Fibroblast of skin of left biceps (primary cell): ENCODE measurements around the gene LRRC27.

Experiments used
- DNase-seq, 2 experiments: peaks; one replicate each; pipeline ENCODE4 v3.0.0-alpha.2; 2013; ENCODE audit warnings: low read depth in 2 of 2

The LRRC27 gene

DNA sequence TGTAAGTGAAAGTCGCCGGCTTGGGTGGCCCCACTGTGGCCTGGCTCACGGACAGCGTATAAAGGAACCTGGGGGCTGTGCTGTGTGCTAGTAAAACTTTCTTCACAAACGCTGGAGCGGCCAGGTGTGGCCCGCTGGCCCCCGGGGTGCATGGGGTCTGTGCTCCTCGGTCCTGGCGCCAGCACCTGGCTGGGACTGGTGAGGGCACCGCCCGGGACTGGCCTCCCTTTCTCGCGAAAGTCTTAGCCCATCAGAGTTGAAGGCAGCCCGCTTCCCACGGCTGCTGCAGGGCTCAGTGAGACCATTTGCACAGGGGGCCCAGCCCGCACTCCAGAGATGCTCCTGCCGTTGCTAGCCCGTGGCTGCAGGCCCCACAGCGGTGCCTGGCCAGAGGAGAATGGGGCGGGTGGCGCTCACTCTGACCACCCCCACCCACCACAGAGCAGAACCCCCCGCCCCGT is 70.8 kb downstream of the LRRC27 start:
- no peak for DNase-seq

DNA sequence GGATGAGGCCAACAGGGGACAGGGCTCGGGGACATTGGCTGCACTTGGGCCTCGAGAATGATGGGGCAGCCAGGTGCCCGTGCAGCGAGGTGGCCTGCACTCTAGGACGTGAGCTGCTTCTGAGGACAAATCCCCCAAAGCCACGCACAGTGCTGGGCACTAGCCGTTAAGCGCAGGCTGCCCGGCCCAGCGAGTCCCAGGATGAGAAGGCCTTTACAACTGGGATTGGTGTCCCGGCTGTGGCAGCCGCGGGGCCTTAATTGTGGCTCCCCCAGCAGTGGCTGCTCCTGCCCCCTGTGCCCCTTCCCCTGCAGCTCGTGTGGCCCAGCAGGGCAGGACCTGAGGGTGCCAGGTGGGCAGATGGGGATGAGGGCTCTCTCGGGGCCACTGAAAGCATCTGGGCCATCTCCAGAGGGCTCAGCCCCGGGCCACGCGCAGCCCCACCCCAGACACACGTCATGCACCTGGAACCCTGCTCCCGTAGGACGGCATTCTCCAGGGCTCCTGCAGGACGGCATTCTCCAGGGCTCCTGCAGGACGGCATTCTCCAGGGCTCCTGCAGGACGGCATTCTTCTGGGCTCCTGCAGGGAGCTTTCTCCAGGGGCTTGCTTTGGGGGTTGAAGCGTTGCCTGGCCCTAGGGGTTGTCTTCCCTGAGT is 71.6 kb downstream of the LRRC27 start:
- DNase-seq, result no peak

GRCh38 chr10:132404169-132404880 is 72.3 kb downstream of the LRRC27 start:
- DNase-seq, result no peak

GRCh38 chr10:132404911-132405462 is 73.0 kb downstream of the LRRC27 start:
- DNase-seq, result no peak

DNA sequence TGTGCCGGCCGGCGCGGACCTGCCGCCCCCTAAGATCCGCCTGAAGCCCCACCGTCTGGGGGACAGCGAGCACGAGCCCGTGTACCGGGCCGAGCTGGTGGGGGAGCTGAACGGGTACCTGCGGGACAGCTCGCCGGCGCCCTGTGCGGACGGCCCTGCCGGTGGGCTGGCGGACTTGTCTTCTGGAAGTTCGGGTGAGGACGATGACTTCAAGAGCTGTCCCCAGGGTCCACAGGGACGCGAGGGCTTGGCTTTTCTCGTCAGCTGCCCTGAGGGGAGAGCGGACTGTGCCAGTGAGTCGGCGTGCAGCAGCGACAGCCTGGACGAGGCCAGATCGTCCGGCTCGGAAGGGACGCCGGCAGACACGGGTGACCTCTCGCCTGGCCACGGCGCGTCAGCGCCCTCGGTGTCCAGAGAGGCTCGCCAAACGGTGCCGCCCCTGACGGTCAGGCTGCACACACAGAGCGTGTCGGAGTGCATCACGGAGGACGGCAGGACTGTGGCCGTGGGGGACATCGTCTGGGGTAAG is 73.5 kb downstream of the LRRC27 start:
- no peak for DNase-seq

- DNase-seq, result no peak
Measured at GRCh38 chr10:132406181-132406580, 74.2 kb downstream of the LRRC27 start.

GRCh38 chr10:132406750-132407149 is 74.8 kb downstream of the LRRC27 start:
- no peak for DNase-seq

GRCh38 chr10:132407243-132407746 is 75.3 kb downstream of the LRRC27 start:
- no peak for DNase-seq

DNA sequence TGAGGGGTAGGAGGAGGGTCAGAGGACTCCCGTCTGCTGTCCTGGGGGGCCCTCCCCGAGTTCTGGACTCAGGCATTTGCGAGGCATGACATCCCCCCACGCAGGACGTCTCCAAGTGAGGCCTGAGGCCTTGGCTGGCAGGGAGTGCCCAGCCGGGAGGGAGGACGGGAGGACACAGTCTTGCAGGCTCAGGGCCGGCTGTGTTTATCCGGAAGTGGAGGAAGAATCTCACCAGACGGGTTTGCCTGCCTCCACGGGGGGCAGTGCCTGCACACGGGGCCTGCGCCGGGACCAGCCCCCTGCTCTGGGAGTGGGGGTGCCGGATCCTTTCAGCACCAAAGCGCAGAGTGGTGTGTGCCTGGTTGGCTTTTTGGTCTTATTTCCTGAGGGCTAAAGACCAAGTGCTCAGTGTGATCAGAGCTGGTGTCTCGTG is 75.9 kb downstream of the LRRC27 start:
- no peak for DNase-seq

GRCh38 chr10:132408367-132408781 is 76.4 kb downstream of the LRRC27 start:
- no peak for DNase-seq

DNA sequence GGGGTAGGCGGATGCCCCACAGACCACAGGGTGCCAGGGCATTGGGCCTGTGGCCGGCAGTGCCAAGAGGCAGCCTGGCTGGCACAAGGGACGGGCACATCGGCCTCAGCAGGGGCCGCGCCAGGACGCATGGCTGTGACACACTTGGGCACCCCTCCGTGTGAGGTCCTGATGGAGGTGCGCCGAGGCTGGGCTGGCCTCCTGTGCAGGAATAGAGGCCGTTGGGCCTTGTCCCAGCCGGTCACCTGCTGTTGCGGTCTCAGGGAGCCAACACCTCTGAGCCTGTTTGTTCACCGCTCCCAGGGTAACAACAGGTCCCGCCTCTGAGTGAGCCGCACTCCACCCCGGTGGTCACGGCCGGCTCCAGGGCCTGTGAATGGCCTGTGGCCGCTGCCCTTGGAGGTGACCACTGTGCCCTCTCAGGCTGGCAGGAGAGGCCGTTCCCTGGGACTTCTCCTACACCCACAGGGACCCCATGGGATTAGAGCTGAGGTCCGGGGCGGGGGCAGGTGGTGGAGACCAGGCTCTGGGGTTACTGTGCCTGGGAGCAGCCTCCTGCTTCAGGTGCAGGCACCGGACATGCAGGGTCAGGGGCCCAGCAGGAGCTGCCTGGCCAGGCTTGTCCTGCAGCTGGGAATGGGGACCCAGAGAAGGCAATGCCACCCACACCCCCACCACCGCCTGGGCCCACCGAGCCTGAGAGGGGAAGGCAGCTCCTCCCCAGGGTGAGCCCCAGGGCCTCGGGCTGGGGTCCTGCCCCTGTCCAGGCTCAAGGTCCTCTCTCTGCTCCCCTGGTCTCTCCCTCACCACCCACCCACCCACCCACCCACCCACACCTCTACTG is 77.1 kb downstream of the LRRC27 start:
- no peak for DNase-seq

- DNase-seq, result no peak
Measured at GRCh38 chr10:132409667-132410028, 77.7 kb downstream of the LRRC27 start.

DNA sequence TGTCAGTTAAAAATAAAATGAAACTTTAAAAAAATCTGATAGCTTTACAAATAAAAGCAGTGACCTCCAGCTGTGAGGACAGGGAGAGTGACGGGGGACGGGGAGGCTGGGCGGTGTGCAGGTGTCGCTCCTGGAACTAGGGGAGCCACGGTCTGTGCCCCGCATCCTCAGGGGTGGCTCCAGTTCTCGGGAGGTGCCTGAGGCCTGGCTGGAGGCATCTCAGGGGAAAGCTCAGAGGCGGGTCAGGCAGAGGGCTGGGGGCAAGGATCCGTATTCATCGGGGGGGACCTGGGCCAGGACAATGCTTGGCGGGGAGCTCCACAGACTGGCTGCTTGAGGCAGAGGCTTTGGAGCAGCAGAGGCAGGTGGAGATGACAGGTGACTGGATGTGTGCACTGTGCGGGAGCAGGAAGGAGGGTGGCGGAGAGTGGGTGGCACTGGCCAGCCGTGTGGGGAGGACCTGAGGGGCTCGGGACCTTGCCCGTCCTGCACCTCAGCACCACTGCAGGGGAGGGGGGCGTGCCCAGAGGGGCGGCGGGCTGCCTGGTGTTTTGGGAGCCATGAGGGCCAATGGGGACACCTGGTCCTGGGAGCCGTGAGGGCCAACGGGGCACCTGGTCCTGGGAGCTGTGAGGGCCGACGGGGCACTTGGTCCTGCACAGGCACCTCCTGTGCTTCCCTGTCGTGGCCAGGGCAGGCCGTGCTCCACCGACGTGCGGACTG is 78.2 kb downstream of the LRRC27 start:
- no peak for DNase-seq

DNA sequence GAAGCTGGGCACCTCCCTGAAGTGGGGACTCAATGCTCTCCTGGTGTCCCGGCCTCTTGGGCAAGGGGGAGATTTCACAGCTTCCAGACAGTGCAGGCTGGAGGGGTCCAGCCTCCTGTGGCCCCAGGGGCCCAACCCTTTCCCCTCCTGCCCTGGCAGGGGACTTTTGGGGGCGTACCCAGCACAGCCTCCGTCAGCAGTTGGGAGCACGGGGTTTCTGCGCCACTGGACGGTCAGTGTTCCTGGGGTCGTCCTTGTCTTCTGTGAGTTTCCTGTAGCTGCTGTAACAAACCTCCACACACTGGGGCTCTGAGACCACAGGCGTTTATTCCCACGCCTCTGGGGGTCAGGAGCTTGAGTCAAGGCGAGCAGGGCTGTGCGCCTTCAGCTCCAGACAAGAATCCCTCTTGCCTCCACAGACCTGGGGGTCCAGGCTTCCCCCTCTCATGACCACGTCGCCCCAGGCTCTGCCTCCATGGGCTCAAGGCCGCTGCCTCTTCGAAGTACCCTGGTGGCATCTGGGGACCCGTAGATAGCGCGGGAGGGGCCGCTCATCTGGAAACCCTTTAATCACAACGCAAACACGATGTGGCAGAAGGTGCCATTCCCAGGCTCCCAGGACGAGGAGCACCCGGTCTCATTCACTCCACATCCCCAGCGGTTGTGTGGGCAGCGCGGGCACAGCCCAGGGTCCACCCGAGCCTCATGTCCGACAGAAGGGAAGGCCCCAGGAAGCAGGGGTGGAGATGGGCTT is 79.0 kb downstream of the LRRC27 start:
- no peak for DNase-seq

DNA sequence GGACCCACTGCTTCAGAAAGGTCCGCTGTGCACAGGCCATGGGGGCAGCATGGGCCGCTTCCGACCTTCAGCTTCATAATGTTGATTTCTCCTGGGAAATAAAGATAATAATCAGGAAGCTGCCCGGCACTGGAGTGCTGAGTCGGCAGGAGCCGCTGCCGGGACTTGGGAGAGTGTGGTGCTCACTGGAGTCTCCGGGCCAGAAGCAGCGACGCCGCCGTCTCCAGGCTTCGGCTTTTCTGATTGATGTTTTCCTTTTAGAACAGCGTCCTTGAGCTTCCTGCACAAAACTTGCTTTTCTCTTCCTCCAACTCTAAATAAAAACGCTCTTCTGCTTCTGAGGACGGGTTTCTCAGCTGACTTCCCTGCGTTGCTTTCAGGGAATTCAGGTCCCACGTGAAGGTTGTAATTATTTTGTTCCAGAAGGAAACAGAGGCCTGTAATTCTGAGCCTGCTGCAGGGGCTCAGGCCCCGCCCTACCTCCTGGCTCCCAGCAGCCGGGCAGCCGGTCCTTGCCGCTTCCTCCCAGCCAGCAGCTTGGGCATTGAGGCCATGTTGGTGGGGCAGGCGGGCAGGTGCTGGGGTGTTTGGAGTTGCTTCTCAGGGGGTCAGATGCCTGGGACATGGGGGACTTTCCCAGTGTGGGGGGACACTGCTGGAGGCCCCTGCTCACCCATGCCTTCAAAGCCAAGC is 79.7 kb downstream of the LRRC27 start:
- no peak for DNase-seq

DNA sequence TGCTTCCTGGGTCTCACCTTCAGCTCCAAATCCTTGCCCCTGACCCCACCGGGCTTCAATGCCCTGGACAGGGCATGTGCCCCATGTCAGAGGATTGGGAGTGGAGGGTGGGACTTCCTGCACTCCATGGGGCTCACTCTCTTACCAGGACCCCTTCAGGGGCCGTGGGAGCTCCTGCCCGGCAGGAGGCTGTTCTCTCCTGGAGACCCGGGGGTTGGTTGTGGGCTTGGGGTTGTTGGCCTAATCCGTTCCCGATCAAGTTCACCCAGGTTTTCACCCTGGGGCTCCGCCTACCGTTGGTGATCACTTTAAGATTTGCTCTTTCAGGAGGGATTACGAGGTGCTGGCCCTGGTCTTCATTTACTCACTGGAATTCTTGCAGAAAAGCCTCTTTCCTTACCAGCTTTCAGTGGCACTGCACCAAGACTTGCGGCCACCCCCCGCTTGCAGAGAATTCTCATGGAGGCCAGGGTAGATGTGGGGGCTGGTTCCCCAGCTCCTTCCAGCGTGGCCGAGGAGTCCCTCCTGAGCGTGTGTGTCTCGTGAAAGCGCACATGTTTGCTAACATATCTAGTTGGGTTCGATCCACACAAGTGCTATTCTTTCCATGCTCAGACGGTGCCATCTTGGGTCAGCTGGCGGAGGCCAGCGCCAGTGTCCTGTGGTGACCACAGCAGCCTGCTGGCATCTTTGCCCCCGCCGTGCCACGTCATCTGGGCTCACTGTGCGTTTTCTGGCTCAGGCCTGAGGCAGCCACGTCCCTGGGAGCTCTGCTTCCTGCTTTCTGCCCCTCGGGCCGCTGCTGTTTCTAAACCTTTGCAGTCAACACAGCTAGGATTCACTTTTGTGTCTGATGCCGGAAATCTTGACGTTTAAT is 80.6 kb downstream of the LRRC27 start:
- DNase-seq, result no peak

- DNase-seq, result no peak
Measured at GRCh38 chr10:132413226-132414205, 81.5 kb downstream of the LRRC27 start.
